Vagina (tissue), 2 donors: ENCODE data around the gene RBM17.

Experiments used
- POLR2A ChIP-seq, 2 donors: fragments of 450-650 bp; IDR thresholded peaks; one replicate each; pipeline ENCODE4 v1.6.1; 2017; ENCODE audit warnings: antibody characterized with exemption in 2 of 2, mild to moderate bottlenecking in 2 of 2, moderate library complexity in 2 of 2
- POLR2AphosphoS5 ChIP-seq, 2 donors: sonication (generic); formaldehyde crosslinking; IDR thresholded peaks; one replicate each; pipeline ENCODE4 v1.9.0; 2017; ENCODE audit warnings: antibody characterized with exemption in 2 of 2, mild to moderate bottlenecking in 2 of 2, low read depth in 1 of 2; ENCODE audit not compliant: insufficient read depth in 1 of 2

DNA sequence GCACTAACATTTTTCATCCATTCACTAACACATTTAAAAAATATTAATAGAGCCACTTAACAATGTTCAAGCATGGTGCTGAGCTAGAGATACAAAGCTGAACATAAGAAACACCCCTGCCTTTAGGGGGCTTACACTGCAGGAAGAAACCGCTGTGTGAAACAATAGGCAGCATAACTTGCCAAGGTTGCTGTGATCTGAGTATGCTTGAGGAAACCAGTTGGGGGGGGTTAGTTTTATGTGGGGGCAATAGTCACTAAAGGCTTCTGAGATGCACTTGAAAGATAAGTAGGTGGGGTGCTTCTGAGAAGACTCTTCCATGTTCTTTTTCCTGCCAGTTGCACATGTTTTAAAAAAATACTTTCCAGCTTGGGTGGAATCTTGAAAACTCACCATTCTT, 2.8 kb downstream of the RBM17 start:
- TF ChIP-seq POLR2A (IDR thresholded peaks at IDR 0.05) (no peak), POLR2AphosphoS5 (IDR thresholded peaks at IDR 0.05; ENCODE audit: insufficient read depth in 1 of 2, low read depth in 1 of 2) (no peak)
